GM23248 (cell line): ENCODE results near the gene SNW1.

Source experiments
- EZH2 ChIP-seq: fragments of 200-600 bp; sonication (generic); IDR thresholded peaks from 2 replicates; pipeline ENCODE4 v1.6.1; 2018; ENCODE audit warnings: antibody characterized with exemption, mild to moderate bottlenecking; ENCODE audit not compliant: insufficient read depth, poor library complexity, severe bottlenecking
- EZH2phosphoT487 ChIP-seq: fragments of 200-600 bp; sonication (generic); IDR thresholded peaks from 2 replicates; pipeline ENCODE4 v1.6.1; 2018; ENCODE audit warnings: antibody characterized with exemption, moderate library complexity, mild to moderate bottlenecking, low read depth; ENCODE audit not compliant: insufficient read depth

- TF ChIP-seq EZH2 (no peak), EZH2phosphoT487 (no peak)
Measured at GRCh38 chr14:77707724-77708408, 53.1 kb downstream of the SNW1 start, which contains the start of the genes ALKBH1 and SLIRP.
